Activated gamma-delta T cell treated with anti-CD3 and anti-CD28 coated beads, Interleukin-2, amount 50 U/mL, for 16 hours (primary cell): Measurements from ENCODE around the gene NEMP2.
"Not testable (repeated sequence)": the region's sequence is repeated elsewhere in the genome, so short reads cannot be mapped to it uniquely, and the experiment has no call there.

Experiments
- DNase-seq: peaks from one replicate; pipeline ENCODE4 v3.0.0-alpha.2; 2020; ENCODE audit warnings: low read depth

Gene NEMP2

GRCh38 chr2:190490502-190490901, 44.0 kb downstream of the NEMP2 start:
- DNase-seq, result no peak

GRCh38 chr2:190489475-190489874, 45.0 kb downstream of the NEMP2 start:
- no peak for DNase-seq

- DNase-seq, result no peak
Measured at GRCh38 chr2:190488516-190489233, 45.8 kb downstream of the NEMP2 start.

GRCh38 chr2:190486037-190486623, 48.4 kb downstream of the NEMP2 start:
- DNase-seq, result no peak

- no peak for DNase-seq
Measured at GRCh38 chr2:190482451-190482850, 52.1 kb downstream of the NEMP2 start.

- no peak for DNase-seq
Measured at GRCh38 chr2:190481339-190481738, 53.2 kb downstream of the NEMP2 start.

GRCh38 chr2:190478572-190479195, 55.8 kb downstream of the NEMP2 start:
- DNase-seq, result no peak

GRCh38 chr2:190477661-190478454, 56.7 kb downstream of the NEMP2 start:
- DNase-seq, result no peak

- no peak for DNase-seq
Measured at GRCh38 chr2:190470256-190470826, 64.2 kb downstream of the NEMP2 start.

GRCh38 chr2:190469771-190470170, 64.8 kb downstream of the NEMP2 start:
- no peak for DNase-seq

GRCh38 chr2:190468814-190469569, 65.5 kb downstream of the NEMP2 start:
- DNase-seq, result no peak

- not testable (repeated sequence) for DNase-seq
Measured at GRCh38 chr2:190468354-190468753, 66.2 kb downstream of the NEMP2 start.

GRCh38 chr2:190467575-190468083, 66.9 kb downstream of the NEMP2 start:
- no peak for DNase-seq

- no peak for DNase-seq
Measured at GRCh38 chr2:190466819-190467446, 67.6 kb downstream of the NEMP2 start.

- DNase-seq, result no peak
Measured at GRCh38 chr2:190465060-190465459, 69.5 kb downstream of the NEMP2 start.

GRCh38 chr2:190462611-190463010, 71.9 kb downstream of the NEMP2 start:
- no peak for DNase-seq

- no peak for DNase-seq
Measured at GRCh38 chr2:190462181-190462580, 72.3 kb downstream of the NEMP2 start.

GRCh38 chr2:190460487-190460886, 74.0 kb downstream of the NEMP2 start:
- DNase-seq, result no peak

GRCh38 chr2:190459881-190460280, 74.6 kb downstream of the NEMP2 start:
- no peak for DNase-seq

- no peak for DNase-seq
Measured at GRCh38 chr2:190458352-190459107, 76.0 kb downstream of the NEMP2 start.
